ENCODE results near the gene CACNA1C.
"Not testable (repeated sequence)": the region's sequence is repeated elsewhere in the genome, so short reads cannot be mapped to it uniquely, and the experiment has no call there.

CACNA1C gene

DNA sequence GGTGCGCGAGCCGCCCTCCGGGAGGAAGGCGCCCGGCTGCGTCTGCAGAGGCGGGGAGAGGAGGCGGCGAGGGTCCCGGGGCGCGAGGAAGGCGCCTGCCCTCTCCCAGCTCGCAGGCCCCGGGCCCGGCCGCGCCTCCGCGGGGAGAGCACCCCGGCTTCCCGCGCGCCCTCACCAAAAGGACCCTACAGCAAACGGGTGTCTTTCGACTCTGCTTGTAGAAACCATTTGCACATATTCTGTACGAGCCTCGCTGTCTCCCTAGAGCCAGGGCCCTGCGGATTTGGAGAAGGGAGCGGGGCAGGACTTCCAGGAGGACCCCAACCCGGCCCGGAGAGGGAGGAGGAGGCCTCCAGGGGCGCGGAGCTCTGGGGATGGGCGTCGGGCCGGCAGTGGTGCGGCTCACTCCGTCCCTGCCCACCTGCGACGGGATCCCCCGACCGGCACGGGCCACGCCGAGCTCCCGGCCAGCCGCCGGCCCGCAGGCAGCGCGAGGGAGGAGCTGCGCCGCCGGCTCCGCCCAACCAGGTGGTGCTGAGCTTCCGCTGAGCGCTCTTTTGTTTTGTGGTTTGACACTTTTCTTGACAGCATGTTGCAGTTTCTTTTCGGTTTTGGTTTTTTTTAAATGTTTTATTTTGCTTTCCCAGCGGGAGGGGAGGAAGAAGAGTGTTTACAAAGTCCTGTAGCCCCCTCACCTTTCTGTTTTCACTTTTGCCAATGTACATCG, 638.7 kb downstream of the CACNA1C start:
- DNase-seq (ENCODE audit: low read depth), result no peak

DNA sequence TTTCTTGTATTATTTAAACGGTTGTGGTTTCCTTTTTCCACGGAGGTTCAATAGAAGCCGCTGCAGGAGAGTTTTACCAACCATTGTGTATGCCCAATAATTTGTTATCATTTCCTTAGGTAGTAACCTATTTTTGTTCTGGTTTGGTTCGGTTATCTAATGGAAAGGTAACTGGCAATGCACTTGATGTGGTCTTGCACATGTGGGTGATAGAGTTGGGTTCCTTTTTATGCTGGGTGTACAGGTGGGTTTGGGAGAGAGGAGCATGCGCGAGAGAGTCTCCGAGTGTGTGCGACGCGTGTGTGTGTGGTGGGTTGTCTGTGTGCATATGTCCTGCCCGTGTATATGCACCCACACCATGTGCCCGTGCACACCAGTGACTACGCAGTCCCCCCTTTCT, 639.3 kb downstream of the CACNA1C start:
- DNase-seq (ENCODE audit: low read depth), result no peak

DNA sequence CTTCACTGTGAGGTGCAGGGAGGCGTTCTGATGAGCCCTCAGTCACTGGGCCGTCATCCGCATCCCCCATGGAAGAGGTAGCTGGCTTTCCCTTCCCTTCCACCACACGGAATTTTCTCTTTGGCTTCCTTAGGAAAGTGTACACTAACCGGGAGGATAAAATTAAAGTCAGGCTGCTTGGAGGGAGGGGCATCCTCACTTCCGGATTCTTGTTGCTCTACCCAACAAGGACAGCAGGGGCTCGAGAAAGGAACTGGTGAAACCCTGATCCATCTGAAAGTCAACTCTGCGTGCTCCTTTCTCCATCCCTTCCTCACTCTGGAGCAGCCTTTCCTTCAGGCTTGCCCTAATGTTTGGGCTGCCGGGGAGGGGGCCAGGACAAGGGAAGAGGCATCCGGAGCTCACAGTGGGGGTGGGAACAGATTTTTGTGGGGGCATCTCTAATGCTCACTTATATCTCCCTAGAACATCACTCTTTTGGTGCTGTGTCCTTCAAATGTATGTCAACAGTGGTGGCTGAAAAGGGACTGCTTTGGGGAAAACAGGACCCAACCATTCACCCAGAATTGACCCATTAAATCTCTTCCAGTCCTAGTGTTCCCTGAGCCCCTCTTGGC, 640.6 kb downstream of the CACNA1C start:
- DNase-seq (ENCODE audit: low read depth), result no peak

GRCh38 chr12:2693980-2694610, 641.3 kb downstream of the CACNA1C start:
- DNase-seq (ENCODE audit: low read depth), result no peak

- no peak for DNase-seq (ENCODE audit: low read depth)
Observed at GRCh38 chr12:2696136-2696535, 643.3 kb downstream of the CACNA1C start.

- DNase-seq (ENCODE audit: low read depth), result no peak
Observed at GRCh38 chr12:2697057-2697800, 644.4 kb downstream of the CACNA1C start.

DNA sequence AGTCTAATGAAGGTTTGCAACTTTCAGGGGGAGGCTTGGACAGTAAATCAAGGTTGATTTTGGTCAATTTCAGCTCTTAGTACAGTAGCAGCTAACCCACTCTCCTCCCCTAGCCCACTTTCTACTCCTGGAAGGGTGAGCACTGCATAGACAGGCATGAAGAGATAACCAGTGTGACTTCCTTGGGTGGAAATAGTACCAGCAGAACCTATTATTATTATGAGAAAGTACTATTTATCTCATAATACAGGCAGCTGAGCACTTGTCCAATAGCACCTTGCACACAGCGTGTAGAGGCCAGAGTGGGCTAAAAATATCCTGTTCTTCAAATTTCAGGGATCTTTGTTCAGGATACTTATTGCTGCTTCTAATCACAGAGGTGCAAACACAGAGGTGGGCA, 645.8 kb downstream of the CACNA1C start:
- DNase-seq (ENCODE audit: low read depth), result no peak

GRCh38 chr12:2710701-2711100, 657.9 kb downstream of the CACNA1C start:
- DNase-seq (ENCODE audit: low read depth), result no peak

- no peak for DNase-seq (ENCODE audit: low read depth)
Observed at GRCh38 chr12:2719392-2719791, 666.6 kb downstream of the CACNA1C start.

DNA sequence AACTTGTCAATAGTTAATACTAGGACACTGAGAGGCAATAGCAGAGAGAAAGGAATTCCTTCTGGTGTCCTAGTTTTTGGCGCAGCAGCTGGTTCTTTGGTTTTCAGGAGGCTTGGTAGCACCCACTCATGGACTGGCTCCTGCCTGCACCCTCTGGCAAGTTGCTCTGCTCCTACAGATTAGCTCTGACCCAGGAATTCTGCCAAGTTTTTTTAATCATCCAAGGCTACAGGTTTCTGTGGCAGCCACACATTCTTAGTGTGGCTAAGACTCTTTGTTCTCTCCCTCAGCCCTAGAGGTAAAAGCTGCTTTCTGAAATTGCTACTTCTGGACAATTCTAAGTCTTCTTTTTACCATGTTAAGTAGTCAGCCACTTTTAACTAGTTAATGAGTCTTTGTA, 670.0 kb downstream of the CACNA1C start:
- DNase-seq (ENCODE audit: low read depth), result no peak

GRCh38 chr12:2732290-2732689, 679.5 kb downstream of the CACNA1C start:
- no peak for DNase-seq (ENCODE audit: low read depth)

DNA sequence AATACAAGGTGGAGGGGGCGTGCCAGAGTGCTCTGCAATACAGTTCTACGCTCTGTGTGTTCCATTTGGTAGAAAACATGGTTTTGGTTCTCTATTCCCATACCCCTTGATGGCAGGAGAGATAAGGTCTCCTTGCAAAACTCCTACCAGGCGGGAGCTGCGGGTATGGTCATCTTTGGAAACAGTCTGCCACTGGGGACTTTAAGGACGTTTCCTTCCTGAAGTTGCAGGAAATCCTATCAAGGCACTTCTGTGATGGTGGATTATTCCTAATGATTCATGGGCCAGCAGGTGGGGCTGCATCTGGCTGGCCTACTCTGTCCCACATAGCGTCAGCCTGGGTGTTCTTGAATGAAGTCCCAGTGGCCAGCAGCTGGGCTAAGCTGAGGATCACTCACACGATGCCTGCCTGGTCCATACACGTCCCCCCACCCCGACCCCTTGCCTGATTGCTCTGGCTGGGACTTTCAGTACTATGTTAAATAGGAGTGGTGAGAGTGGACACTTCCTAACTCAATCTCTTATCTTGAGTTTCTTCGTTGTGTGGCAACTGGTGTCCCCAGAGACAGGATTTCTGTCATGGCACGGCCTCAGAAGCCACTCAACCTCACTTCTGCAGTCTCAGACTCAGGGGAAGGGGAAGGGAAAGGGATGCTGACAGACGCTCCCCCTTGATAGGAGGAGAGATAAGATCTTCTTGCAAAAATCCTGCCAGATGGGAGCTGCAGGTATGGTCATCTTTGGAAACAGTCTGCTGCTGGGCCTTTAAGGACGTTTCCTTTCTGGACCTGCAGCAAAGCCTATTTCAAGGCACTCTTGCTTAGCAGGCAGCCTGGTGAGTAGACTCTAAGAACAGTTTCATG, 680.9 kb downstream of the CACNA1C start:
- DNase-seq (ENCODE audit: low read depth), result no peak

DNA sequence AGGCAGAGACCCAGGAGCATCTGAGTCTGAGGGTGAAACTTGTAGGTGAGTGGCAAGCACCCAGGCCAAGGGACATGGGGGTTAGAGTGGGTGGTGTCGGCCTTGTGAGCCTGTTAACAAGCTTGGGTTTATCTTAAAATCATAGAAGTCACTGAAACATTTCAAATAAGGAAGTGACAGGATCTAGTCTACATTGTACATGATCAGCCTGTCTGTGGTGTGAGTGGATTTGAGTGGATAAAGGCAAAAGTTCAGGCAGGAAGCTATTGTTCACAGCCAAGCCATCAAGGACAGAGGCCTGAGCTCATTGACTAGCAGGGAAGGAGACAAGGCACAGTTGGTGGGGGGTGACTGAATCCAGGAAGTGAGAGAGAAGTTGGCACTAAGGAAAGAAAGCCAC, 682.6 kb downstream of the CACNA1C start:
- DNase-seq (ENCODE audit: low read depth), result no peak

- DNase-seq (ENCODE audit: low read depth), result no peak
Observed at GRCh38 chr12:2737656-2738241, 685.0 kb downstream of the CACNA1C start.

DNA sequence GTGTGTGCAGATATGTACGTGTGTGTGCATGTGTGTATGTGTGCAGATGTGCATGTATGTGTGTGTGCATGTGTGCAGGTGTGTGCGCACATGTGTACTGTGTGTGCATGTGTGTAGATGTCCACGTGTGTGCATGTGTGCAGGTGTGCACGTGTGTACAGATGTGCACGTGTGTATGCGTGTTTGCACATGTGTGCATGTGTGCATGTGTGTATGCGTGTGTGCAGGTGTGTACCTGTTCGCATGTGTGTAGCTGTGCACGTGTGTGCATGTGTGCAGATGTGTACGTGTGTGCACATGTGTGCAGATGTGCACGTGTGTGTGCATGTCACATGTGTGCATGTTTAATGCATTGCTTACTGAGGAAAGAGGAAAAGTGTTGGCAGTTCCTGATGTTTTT, 686.3 kb downstream of the CACNA1C start:
- no peak for DNase-seq (ENCODE audit: low read depth)

DNA sequence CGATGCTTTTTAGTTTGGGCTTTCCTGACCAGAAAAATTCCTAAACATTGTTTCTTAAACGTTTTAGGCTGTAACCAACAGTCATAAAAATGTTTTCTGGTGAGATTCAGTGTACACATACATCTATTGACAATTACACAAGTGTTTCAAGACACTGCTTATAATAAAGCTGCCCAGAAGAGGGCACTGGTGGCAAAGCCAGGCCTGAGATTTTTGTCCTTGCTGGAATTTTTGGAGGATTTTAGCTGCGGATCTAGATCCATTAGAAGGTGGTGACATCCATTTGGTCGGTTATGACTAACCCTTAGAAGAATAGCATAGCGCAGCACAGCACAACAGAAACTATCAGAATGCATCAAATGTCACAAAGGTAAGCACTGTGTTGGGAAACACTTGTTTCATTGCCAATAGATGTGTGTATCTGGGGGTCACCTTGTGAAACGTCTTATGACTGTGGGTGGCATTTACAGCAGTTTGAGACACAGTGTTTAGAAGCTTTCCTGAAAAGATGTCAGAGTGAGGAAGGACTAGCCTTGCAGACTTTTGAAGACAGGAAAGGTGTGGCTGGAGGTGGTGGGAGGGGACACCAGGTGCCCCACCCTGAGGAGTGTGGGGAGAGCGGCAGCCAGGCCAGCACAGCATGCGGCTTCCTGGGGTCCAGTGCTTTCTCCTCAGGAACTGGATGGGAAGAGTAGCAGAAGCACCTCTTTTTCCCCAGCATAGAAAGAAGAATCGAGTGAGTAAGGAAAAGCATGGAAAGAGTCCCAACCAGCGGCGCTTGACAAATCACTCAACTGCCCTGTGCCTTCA, 687.2 kb downstream of the CACNA1C start:
- no peak for DNase-seq (ENCODE audit: low read depth)

DNA sequence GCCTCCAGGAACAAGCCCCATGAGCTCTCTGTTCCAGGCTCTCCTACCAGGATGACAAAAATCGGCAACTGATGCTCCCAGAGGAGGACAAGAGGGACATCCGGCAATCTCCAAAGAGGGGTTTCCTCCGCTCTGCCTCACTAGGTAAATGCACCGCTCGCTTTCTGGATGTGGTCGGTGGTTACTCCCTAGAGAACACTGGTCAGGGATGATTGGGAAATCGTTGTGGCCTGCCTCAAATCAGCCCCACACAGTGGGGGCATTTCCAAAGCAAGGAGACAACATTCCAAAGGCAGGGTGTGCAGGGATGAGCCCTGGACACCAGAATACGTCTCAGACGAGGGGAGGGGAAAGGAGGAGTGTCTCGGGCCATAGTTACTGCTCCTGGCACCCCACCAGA, 689.2 kb downstream of the CACNA1C start:
- not testable (repeated sequence) for DNase-seq (ENCODE audit: low read depth)

DNA sequence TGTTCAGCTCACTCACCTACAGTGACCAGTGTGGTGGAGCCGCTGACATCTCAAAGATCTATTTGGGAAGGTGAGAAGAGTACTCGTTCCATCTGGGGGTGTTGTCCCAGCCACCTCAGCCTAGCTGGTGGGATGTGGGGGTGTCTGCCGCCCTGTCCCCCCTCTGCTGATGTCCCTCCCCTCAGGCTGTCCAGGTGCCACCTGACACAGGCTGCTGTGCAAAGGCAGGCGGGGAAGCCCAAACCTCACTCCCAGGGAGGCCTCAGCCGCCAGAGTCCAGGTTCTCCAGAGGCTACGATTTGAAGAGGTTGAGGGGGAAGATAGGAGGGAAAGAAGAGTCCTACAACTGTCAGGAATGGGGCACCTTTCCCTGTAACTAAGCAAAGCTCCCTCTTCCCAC, 690.7 kb downstream of the CACNA1C start:
- DNase-seq (ENCODE audit: low read depth), result no peak

DNA sequence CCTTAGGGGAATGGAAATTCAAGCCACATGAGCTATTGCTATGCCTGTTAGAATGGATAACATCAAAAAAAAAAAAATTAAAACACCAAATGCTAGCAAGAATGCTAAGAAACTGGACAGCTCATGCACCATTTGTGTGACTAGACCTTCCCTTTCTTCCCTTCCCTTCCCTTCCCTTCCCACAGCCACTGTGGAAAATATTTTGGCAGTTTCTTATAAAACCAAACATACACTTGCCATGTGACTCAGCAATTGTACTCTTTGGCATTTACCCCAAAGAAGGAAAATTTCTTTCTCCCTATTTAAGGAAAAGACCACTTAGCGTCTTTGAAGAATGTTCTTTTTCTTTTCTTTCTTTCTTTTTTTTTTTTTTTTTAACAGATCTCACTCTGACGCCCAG, 692.9 kb downstream of the CACNA1C start:
- no peak for DNase-seq (ENCODE audit: low read depth)

Data from stimulated activated CD8-positive, alpha-beta memory T cell treated with anti-CD3 and anti-CD28 coated beads, Interleukin-15, amount 100 ng/mL, for 24 hours (primary cell).